H1 (cell line): ENCODE data around the gene WFIKKN1. TPM values are rescaled to one million over a fixed set of nuclear protein-coding genes. Genes with fewer than 3 reads are reported as not detected.

Experiments
- BCL11A ChIP-seq, 2 experiments: IDR thresholded peaks; one replicate each; pipeline ENCODE4 v1.6.1; 2011; ENCODE audit warnings: low read depth in 2 of 2, low read length in 2 of 2, mild to moderate bottlenecking in 2 of 2
- CBX8 ChIP-seq: fragments of 300-800, 300-1000 bp; sonication (generic); IDR thresholded peaks from 2 replicates; pipeline ENCODE4 v1.7.1; 2016; ENCODE audit warnings: low read depth, low read length, borderline replicate concordance
- HDAC2 ChIP-seq, 2 experiments: fragments of 300-600 bp in 1 of 2; sonication (generic) in 1 of 2; IDR thresholded peaks; 2 replicates each; pipeline ENCODE4 v1.6.1; 2011 to 2012; ENCODE audit warnings: low read depth in 2 of 2, low read length in 2 of 2, mild to moderate bottlenecking in 2 of 2, moderate library complexity in 2 of 2, borderline replicate concordance in 1 of 2, inconsistent platforms in 1 of 2
- HDAC6 ChIP-seq: IDR thresholded peaks from one replicate; pipeline ENCODE4 v1.7.1; 2012; ENCODE audit warnings: low read depth, mild to moderate bottlenecking, inconsistent platforms, low read length, moderate library complexity
- JUN ChIP-seq: IDR thresholded peaks from 2 replicates; pipeline ENCODE4 v1.6.1; 2011; ENCODE audit warnings: low read depth, mild to moderate bottlenecking, improper control_type of control experiment, low read length
- KDM5A ChIP-seq: fragments of 200-600 bp; IDR thresholded peaks from 2 replicates; pipeline ENCODE4 v1.7.1; 2012; ENCODE audit warnings: mild to moderate bottlenecking, low read length, inconsistent platforms, mixed read lengths
- POLR2AphosphoS5 ChIP-seq: IDR thresholded peaks from 2 replicates; pipeline ENCODE4 v1.6.1; 2011; ENCODE audit warnings: low read depth, low read length
- SP1 ChIP-seq: IDR thresholded peaks from 2 replicates; pipeline ENCODE4 v1.6.1; 2011; ENCODE audit warnings: low read depth, low read length
- SP2 ChIP-seq: IDR thresholded peaks from 2 replicates; pipeline ENCODE4 v1.6.1; 2012; ENCODE audit warnings: mild to moderate bottlenecking, low read length, inconsistent platforms
- SUZ12 ChIP-seq: fragments of 200-600 bp; sonication (generic); IDR thresholded peaks from 2 replicates; pipeline ENCODE4 v1.6.1; 2012; ENCODE audit warnings: mild to moderate bottlenecking, inconsistent platforms, low read length, moderate library complexity, mixed read lengths
- polyA plus RNA-seq, 7 experiments: library from polyadenylated mRNA; depleted of rRNA in 3 of 7; stranded (reverse) in 5 of 7; unstranded in 2 of 7; fragments of >200 nt in 5 of 7; fragments of 200-250 nt in 2 of 7; gene quantifications; 1 replicate in 5 of 7; 2 replicates in 1 of 7; 4 replicates in 1 of 7; pipeline versions ENCODE4 v1.2.1 to v1.2.3, GENCODE V29; 2011 to 2013; ENCODE audit warnings: missing spikeins in 2 of 7, mixed read lengths in 2 of 7
- total RNA-seq: library from RNA; stranded (reverse); fragmentation: NEBNext Ultra II Directional; extraction: Animal tissue kit (Norgen Biotek cat#: 25700); gene quantifications from 2 replicates; pipeline ENCODE4 v1.2.1, GENCODE V29; 2021
- TF ChIP-seq, protein P1 (sequence below), 3 experiments: IDR thresholded peaks; 1 replicate in 2 of 3; 2 replicates in 1 of 3; pipeline versions ENCODE4 v1.5.1 to v1.6.1; 2011; ENCODE audit warnings: low read length in 3 of 3, mild to moderate bottlenecking in 3 of 3, inconsistent platforms in 2 of 3, low read depth in 1 of 3, moderate library complexity in 1 of 3; ENCODE audit not compliant: insufficient read depth in 1 of 3; ENCODE audit errors: control extremely low read depth in 1 of 3

The WFIKKN1 gene
- total and polyA plus RNA-seq, 2 of the 8 experiments (the other 6 are each of a cell fraction or from before 2014, with no cell fraction given) = 11.4 to 15.8 TPM

DNA sequence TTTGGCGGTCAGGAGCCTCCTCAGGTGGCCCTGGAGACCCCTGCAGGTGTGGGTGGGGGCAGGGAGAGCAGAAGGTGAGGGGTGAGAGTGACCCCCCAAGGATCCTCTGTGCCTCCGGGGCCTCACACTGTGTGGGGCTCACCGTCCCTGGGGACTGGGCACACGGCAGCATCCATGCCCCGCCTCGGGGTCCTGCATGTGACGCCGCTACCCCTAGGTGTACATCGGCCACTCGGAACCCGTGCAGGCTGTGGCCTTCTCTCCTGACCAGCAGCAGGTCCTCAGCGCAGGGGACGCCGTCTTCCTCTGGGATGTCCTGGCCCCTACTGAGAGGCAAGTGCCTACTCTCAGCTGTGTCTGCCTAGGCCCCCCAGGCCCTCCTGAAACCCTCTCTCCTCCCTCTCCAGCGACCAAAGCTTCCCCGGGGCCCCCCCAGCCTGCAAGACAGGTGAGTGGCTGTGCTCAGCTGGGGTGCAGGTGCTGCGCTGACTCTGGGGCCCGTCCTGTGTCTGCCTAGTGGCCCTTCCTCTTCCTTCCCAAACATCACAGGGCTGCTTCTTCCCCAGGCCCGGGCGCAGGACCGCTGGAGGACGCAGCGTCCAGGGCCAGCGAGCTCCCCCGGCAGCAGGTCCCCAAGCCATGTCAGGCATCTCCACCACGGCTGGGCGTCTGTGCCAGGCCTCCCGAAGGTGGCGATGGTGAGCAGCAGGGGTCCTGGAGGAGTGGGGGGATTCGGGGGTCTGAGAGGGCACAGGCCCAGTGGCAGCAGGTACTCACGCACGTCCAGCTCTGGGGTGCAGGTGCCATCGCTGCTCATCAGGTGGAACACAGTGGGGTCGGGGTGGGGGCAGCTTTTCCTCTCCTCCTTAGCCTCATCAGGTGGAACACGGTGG, 28.1 kb downstream of the WFIKKN1 start (continued):
- no peak for TF ChIP-seq SP1
- TF ChIP-seq CBX8 = no peak
- TF ChIP-seq HDAC2 (IDR thresholded peaks at IDR 0.05; ENCODE audit: borderline replicate concordance in 1 of 2, low read depth in 2 of 2, low read length in 2 of 2) = no peak
- TF ChIP-seq, protein P1, sequence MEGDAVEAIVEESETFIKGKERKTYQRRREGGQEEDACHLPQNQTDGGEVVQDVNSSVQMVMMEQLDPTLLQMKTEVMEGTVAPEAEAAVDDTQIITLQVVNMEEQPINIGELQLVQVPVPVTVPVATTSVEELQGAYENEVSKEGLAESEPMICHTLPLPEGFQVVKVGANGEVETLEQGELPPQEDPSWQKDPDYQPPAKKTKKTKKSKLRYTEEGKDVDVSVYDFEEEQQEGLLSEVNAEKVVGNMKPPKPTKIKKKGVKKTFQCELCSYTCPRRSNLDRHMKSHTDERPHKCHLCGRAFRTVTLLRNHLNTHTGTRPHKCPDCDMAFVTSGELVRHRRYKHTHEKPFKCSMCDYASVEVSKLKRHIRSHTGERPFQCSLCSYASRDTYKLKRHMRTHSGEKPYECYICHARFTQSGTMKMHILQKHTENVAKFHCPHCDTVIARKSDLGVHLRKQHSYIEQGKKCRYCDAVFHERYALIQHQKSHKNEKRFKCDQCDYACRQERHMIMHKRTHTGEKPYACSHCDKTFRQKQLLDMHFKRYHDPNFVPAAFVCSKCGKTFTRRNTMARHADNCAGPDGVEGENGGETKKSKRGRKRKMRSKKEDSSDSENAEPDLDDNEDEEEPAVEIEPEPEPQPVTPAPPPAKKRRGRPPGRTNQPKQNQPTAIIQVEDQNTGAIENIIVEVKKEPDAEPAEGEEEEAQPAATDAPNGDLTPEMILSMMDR (IDR thresholded peaks at IDR 0.05; ENCODE audit: control extremely low read depth in 1 of 3, insufficient read depth in 1 of 3, low read depth in 1 of 3, low read length in 3 of 3) = no peak
- no peak for TF ChIP-seq SUZ12
- TF ChIP-seq SP2 = no peak
- no peak for TF ChIP-seq JUN
- TF ChIP-seq BCL11A (IDR thresholded peaks at IDR 0.05; ENCODE audit: low read depth in 2 of 2, low read length in 2 of 2) = no peak
- TF ChIP-seq POLR2AphosphoS5 = no peak
- no peak for TF ChIP-seq KDM5A
- TF ChIP-seq HDAC6 = no peak
